ENCODE data around the gene LAPTM4A. TPM values are rescaled to one million over a fixed set of nuclear protein-coding genes. Genes with fewer than 3 reads are reported as not detected.

Gene LAPTM4A
- total and polyA plus RNA-seq, 10 of the 15 experiments (the other 5 are each of a cell fraction or from before 2014, with no cell fraction given) = 17.8 to 107 (median 45.8) TPM

DNA sequence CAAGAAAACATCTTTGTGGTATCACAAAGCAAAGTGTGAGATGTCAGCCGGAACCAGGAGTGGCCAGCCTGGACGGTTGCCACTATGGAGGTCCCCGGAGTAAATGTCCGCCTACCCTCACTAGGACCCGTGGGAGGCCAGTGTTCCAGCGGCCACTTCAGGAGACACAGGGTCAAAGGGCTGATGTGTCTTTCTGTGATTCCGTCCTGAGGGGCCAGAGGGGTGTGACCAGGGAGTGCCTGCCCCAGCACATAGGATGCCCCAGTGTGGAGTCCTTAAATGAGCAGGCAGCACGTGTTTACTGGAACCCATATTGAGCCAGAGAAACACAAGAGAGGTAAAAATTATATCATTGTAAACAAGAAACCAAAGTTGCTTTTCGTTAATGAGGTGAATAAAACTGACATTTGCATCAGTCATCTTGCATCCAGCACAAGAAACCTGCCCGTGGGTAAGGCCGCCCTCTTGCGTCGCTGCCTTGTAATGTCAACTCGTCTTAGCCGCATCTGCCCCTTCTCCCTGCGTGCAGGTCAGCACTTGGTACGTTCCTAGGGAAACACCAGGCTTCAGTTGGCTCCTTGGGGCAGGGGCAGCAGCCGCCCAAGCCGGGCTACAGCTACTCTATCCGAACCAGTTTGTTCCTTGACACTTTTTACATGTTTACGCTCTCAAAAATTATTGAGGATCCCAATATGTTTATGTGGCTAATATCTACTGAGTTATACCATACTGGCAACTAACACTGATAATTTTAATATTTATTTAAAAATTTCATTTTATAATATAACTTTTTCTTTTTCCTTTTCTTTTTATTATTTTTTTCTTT, 46.7 kb upstream of the LAPTM4A start (continued):
- TF ChIP-seq ZNF207 (IDR thresholded peaks at IDR 0.05; ENCODE audit: borderline replicate concordance) = no peak; the same call in 1 of the 2 replicates
- no peak for TF ChIP-seq NFXL1 (IDR thresholded peaks at IDR 0.05; ENCODE audit: borderline replicate concordance)
- TF ChIP-seq LARP7 (IDR thresholded peaks at IDR 0.05) = no peak
- TF ChIP-seq STAT3 (IDR thresholded peaks at IDR 0.05; ENCODE audit: low read depth, low read length) = no peak
- TF ChIP-seq BHLHE40 (IDR thresholded peaks at IDR 0.05; ENCODE audit: borderline replicate concordance in 1 of 2, low read depth in 2 of 2, low read length in 1 of 2) = peak; percentile 47 to 70
- no peak for TF ChIP-seq NR2C2 (IDR thresholded peaks at IDR 0.05; ENCODE audit: borderline replicate concordance, control insufficient read depth, insufficient read length, low read depth)
- TF ChIP-seq, protein P1, sequence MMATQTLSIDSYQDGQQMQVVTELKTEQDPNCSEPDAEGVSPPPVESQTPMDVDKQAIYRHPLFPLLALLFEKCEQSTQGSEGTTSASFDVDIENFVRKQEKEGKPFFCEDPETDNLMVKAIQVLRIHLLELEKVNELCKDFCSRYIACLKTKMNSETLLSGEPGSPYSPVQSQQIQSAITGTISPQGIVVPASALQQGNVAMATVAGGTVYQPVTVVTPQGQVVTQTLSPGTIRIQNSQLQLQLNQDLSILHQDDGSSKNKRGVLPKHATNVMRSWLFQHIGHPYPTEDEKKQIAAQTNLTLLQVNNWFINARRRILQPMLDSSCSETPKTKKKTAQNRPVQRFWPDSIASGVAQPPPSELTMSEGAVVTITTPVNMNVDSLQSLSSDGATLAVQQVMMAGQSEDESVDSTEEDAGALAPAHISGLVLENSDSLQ (IDR thresholded peaks at IDR 0.05) = no peak; the same call in 1 of the 2 replicates
- no peak for TF ChIP-seq GATAD2B (conservative IDR thresholded peaks at IDR 0.05; ENCODE audit: low read depth)
- TF ChIP-seq NFYB (IDR thresholded peaks at IDR 0.05; ENCODE audit: insufficient read depth, low read depth, low read length) = no peak
- TF ChIP-seq, protein P2, sequence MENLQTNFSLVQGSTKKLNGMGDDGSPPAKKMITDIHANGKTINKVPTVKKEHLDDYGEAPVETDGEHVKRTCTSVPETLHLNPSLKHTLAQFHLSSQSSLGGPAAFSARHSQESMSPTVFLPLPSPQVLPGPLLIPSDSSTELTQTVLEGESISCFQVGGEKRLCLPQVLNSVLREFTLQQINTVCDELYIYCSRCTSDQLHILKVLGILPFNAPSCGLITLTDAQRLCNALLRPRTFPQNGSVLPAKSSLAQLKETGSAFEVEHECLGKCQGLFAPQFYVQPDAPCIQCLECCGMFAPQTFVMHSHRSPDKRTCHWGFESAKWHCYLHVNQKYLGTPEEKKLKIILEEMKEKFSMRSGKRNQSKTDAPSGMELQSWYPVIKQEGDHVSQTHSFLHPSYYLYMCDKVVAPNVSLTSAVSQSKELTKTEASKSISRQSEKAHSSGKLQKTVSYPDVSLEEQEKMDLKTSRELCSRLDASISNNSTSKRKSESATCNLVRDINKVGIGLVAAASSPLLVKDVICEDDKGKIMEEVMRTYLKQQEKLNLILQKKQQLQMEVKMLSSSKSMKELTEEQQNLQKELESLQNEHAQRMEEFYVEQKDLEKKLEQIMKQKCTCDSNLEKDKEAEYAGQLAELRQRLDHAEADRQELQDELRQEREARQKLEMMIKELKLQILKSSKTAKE (IDR thresholded peaks at IDR 0.05; ENCODE audit: low read depth, poor library complexity, severe bottlenecking) = no peak
- TF ChIP-seq, protein P3, sequence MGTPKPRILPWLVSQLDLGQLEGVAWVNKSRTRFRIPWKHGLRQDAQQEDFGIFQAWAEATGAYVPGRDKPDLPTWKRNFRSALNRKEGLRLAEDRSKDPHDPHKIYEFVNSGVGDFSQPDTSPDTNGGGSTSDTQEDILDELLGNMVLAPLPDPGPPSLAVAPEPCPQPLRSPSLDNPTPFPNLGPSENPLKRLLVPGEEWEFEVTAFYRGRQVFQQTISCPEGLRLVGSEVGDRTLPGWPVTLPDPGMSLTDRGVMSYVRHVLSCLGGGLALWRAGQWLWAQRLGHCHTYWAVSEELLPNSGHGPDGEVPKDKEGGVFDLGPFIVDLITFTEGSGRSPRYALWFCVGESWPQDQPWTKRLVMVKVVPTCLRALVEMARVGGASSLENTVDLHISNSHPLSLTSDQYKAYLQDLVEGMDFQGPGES (IDR thresholded peaks at IDR 0.05) = no peak
- no peak for TF ChIP-seq TARDBP (IDR thresholded peaks at IDR 0.05; ENCODE audit: borderline replicate concordance)
- TF ChIP-seq TCF3 (IDR thresholded peaks at IDR 0.05; ENCODE audit: borderline replicate concordance, insufficient read depth, low read depth, low read length) = no peak
- TF ChIP-seq ZSCAN29 (IDR thresholded peaks at IDR 0.05) = no peak
- 0 out of 2 replicates have a peak, but pooled peaks have one; percentile 15 for TF ChIP-seq CREM (IDR thresholded peaks at IDR 0.05; ENCODE audit: low read depth)
- TF ChIP-seq FOS (IDR thresholded peaks at IDR 0.05; ENCODE audit: borderline replicate concordance, extremely low read depth, insufficient read length) = no peak
- TF ChIP-seq CEBPB (IDR thresholded peaks at IDR 0.05; ENCODE audit: borderline replicate concordance in 1 of 2, low read depth in 2 of 2, low read length in 2 of 2) = no peak
- TF ChIP-seq CBX3 (IDR thresholded peaks at IDR 0.05; ENCODE audit: borderline replicate concordance, low read depth) = no peak
- no peak for TF ChIP-seq YBX1 (IDR thresholded peaks at IDR 0.05)
- TF ChIP-seq SREBF2 (IDR thresholded peaks at IDR 0.05; ENCODE audit: low read length) = no peak
- peak; percentile 65; the same call in 1 of the 2 replicates for TF ChIP-seq JUND (IDR thresholded peaks at IDR 0.05; ENCODE audit: low read depth, low read length)
- TF ChIP-seq, protein P4, sequence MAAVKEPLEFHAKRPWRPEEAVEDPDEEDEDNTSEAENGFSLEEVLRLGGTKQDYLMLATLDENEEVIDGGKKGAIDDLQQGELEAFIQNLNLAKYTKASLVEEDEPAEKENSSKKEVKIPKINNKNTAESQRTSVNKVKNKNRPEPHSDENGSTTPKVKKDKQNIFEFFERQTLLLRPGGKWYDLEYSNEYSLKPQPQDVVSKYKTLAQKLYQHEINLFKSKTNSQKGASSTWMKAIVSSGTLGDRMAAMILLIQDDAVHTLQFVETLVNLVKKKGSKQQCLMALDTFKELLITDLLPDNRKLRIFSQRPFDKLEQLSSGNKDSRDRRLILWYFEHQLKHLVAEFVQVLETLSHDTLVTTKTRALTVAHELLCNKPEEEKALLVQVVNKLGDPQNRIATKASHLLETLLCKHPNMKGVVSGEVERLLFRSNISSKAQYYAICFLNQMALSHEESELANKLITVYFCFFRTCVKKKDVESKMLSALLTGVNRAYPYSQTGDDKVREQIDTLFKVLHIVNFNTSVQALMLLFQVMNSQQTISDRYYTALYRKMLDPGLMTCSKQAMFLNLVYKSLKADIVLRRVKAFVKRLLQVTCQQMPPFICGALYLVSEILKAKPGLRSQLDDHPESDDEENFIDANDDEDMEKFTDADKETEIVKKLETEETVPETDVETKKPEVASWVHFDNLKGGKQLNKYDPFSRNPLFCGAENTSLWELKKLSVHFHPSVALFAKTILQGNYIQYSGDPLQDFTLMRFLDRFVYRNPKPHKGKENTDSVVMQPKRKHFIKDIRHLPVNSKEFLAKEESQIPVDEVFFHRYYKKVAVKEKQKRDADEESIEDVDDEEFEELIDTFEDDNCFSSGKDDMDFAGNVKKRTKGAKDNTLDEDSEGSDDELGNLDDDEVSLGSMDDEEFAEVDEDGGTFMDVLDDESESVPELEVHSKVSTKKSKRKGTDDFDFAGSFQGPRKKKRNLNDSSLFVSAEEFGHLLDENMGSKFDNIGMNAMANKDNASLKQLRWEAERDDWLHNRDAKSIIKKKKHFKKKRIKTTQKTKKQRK (IDR thresholded peaks at IDR 0.05; ENCODE audit: low read depth, low read length) = no peak
- TF ChIP-seq RBBP5 (conservative IDR thresholded peaks at IDR 0.05) = no peak
